Left ventricle myocardium inferior (tissue), 1 donor: ENCODE data around the gene VEGFB. TPM values are rescaled to one million over a fixed set of nuclear protein-coding genes. Genes with fewer than 3 reads are reported as not detected.

Experiments used
- DNase-seq: peaks from one replicate; pipeline ENCODE4 v3.0.0-alpha.2; 2020
- H3K27ac ChIP-seq: fragments of 200-600 bp; replicated peaks from 2 replicates; pipeline ENCODE4 v1.8.0; 2021
- H3K27me3 ChIP-seq: fragments of 200-600 bp; 2 replicates; pipeline ENCODE4 v1.8.0; 2021; ENCODE audit warnings: low read depth
- H3K36me3 ChIP-seq: fragments of 200-600 bp; 2 replicates; pipeline ENCODE4 v1.8.0; 2021
- H3K4me1 ChIP-seq: fragments of 200-600 bp; 2 replicates; pipeline ENCODE4 v1.8.0; 2021
- H3K4me3 ChIP-seq: fragments of 200-600 bp; 2 replicates; pipeline ENCODE4 v1.8.0; 2021; ENCODE audit warnings: mild to moderate bottlenecking, moderate library complexity
- H3K9me3 ChIP-seq: fragments of 200-600 bp; replicated peaks from 2 replicates; pipeline ENCODE4 v1.8.0; 2021
- intact Hi-C: fragments of 100-400 bp; cut with micrococcal nuclease; formaldehyde crosslinking; loops from one replicate; pipeline ENCODE4 v1.11.0; 2022
- total RNA-seq: library from RNA; stranded (reverse); fragmentation: NEBNext Ultra II Directional; extraction: Animal tissue kit (Norgen Biotek cat#: 25700); gene quantifications from one replicate; pipeline ENCODE4 v1.2.1, GENCODE V29; 2021
- TF ChIP-seq, protein P1 (sequence below): fragments of 200-600 bp; IDR thresholded peaks from 2 replicates; pipeline ENCODE4 v1.8.0; 2021; ENCODE audit warnings: antibody characterized with exemption, mild to moderate bottlenecking, borderline replicate concordance
- donor health status: DM: no; HTN: yes; CAD: no; lungs with severe emphysema.

Gene VEGFB
- total RNA-seq, 1 donor from 2014 or later, result 272 TPM

DNA sequence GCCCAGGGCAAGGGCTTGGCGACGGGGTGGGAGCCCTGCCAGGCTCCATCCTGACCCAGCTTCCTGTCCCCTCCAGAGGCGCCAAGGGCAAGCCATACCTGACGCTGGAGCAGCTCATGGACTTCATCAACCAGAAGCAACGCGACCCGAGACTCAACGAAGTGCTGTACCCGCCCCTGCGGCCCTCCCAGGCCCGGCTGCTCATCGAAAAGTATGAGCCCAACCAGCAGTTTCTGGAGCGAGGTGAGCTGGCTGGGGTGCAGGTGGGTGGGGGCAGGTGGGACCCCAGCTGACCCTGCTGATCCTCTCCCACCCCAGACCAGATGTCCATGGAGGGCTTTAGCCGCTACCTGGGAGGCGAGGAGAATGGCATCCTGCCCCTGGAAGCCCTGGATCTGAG is 21.9 kb downstream of the VEGFB start:
- no peak overlapping the region for H3K4me3 ChIP-seq
- H3K27ac ChIP-seq, result no peak overlapping the region
- H3K27me3 ChIP-seq, result no peaks in the 10 kb centered on the region
- TF ChIP-seq, protein P1, sequence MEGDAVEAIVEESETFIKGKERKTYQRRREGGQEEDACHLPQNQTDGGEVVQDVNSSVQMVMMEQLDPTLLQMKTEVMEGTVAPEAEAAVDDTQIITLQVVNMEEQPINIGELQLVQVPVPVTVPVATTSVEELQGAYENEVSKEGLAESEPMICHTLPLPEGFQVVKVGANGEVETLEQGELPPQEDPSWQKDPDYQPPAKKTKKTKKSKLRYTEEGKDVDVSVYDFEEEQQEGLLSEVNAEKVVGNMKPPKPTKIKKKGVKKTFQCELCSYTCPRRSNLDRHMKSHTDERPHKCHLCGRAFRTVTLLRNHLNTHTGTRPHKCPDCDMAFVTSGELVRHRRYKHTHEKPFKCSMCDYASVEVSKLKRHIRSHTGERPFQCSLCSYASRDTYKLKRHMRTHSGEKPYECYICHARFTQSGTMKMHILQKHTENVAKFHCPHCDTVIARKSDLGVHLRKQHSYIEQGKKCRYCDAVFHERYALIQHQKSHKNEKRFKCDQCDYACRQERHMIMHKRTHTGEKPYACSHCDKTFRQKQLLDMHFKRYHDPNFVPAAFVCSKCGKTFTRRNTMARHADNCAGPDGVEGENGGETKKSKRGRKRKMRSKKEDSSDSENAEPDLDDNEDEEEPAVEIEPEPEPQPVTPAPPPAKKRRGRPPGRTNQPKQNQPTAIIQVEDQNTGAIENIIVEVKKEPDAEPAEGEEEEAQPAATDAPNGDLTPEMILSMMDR, result no peak
- DNase-seq, result no peak
- peaks cover 63% of the 10 kb centered on the region for H3K36me3 ChIP-seq
- H3K4me1 ChIP-seq, result peaks cover 27% of the 10 kb centered on the region
- no peaks in the 10 kb centered on the region for H3K9me3 ChIP-seq
- intact Hi-C loops, result no loop called here

DNA sequence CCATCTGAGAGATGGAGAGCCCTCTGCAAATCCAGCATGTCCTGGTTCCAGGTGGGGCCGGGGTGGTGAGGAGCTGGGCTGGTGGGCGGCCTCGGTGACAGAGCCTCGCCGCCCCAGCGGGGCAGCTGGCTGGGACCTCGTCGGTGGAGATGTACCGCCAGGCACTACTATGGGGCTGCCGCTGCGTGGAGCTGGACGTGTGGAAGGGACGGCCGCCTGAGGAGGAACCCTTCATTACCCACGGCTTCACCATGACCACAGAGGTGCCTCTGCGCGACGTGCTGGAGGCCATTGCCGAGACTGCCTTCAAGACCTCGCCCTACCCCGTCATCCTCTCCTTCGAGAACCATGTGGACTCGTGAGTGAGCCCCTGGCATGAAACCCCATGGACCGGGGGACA is 24.0 kb downstream of the VEGFB start:
- intact Hi-C loops, result no loop called here
- H3K36me3 ChIP-seq, result peaks cover 83% of the 10 kb centered on the region
- H3K27ac ChIP-seq, result no peak overlapping the region
- TF ChIP-seq, protein P1, result no peak
- H3K27me3 ChIP-seq, result no peaks in the 10 kb centered on the region
- no peaks in the 10 kb centered on the region for H3K9me3 ChIP-seq
- no peak overlapping the region for H3K4me3 ChIP-seq
- peaks cover 8% of the 10 kb centered on the region for H3K4me1 ChIP-seq
- no peak for DNase-seq

DNA sequence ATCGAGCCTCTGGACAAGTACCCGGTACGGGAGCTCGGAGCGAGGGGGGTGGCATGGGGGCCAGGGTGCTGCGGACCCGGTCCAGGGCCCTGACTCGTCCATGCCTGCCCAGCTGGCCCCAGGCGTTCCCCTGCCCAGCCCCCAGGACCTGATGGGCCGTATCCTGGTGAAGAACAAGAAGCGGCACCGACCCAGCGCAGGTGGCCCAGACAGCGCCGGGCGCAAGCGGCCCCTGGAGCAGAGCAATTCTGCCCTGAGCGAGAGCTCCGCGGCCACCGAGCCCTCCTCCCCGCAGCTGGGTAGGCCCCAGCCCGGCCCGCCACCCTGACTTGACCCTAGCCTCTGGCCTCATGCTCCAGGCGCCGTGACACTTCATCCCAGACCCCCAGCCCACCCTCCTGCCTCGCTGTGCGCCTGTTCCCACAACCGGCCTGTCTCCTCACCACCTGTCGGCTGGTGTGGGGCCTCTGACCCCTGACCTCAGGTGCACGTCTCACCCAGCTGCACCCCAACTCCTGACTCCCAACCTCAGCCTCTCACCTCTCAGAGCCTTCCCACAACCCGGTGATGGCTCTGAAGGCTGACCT is 24.7 kb downstream of the VEGFB start:
- Histone ChIP-seq H3K36me3 (peaks cover 90% of the 10 kb centered on the region), H3K4me3 (no peak overlapping the region), H3K27me3 (no peaks in the 10 kb centered on the region), H3K9me3 (no peaks in the 10 kb centered on the region), H3K4me1 (peaks cover under 1% of the 10 kb centered on the region), H3K27ac (no peak overlapping the region)
- TF ChIP-seq, protein P1, result no peak
- DNase-seq, result no peak
- intact Hi-C loops, result no loop called here

DNA sequence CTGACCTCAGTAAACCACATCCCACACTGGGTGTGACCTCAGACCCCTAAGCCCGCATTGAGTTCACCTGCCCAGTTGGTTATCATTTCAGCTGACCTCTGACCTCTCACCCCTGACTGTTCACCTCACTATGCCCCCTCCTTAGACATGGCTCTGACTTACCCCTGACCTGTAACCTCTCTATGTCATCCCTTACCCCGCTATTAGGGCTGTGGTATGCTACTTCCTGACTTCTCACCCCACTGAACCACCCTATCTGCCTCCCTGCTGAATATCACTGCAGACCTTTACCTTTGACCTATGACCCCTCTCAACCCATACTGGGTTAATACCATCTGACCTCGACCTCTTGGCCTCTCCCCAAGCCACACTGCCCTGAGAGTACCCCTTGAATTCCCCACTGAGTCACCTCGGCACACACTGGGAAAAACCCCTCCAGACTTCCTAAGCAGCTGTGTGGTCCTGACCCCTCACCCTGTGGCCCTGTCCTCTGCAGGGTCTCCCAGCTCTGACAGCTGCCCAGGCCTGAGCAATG is 25.2 kb downstream of the VEGFB start:
- TF ChIP-seq, protein P1, result no peak
- Histone ChIP-seq H3K27ac (no peak overlapping the region), H3K4me1 (no peaks in the 10 kb centered on the region), H3K36me3 (peaks cover 91% of the 10 kb centered on the region), H3K9me3 (no peaks in the 10 kb centered on the region), H3K4me3 (no peak overlapping the region), H3K27me3 (no peaks in the 10 kb centered on the region)
- intact Hi-C loops, result no loop called here
- no peak for DNase-seq

DNA sequence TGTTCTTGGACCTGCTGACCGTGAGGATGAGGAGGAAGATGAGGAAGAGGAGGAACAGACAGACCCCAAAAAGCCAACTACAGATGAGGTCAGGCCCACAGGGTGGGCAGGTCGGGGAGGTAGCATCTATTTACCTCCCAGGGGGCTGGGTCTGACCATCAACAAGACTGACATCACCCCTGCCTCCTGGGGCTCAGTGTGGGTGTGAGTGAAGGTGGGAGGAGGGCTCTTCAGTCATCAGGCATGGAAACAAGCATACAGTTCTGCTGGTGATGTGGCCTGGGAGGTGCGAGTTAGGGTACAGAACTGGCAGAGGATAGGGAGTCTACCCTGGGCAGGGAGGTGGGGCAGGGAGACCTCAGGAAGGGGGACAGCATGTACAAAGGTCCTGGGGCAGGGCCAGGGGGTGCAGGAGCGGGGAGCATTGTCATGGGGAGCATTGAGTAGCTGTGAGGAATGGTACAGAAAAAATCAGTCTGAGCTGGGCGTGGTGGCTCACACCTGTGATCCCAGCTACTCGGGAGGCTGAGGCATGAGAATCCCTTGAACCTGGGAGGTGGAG is 25.8 kb downstream of the VEGFB start:
- DNase-seq, result no peak
- no peak overlapping the region for H3K4me3 ChIP-seq
- H3K36me3 ChIP-seq, result peaks cover 90% of the 10 kb centered on the region
- no peaks in the 10 kb centered on the region for H3K4me1 ChIP-seq
- H3K27me3 ChIP-seq, result no peaks in the 10 kb centered on the region
- intact Hi-C loops, result no loop called here
- TF ChIP-seq, protein P1, result no peak
- no peak overlapping the region for H3K27ac ChIP-seq
- no peaks in the 10 kb centered on the region for H3K9me3 ChIP-seq
